HEK293T (cell line): ENCODE data around the gene EWSR1.

ENCODE experiments used
- CTCF ChIA-PET: fragments of 350-600 bp; formaldehyde crosslinking; extraction: SDS; loops from one replicate; lab custom pipeline; 2021; ENCODE audit warnings: antibody characterized with exemption, inconsistent platforms; lab: Yijun Ruan, JAX
- POLR2A ChIA-PET: fragments of 350-600 bp; formaldehyde crosslinking; extraction: SDS; loops from one replicate; lab custom pipeline; 2020; ENCODE audit warnings: antibody characterized with exemption, inconsistent platforms; lab: Yijun Ruan, JAX
- DNase-seq: peaks from one replicate; pipeline ENCODE4 v3.0.0; 2012; ENCODE audit warnings: mixed read lengths; ENCODE audit errors: extremely low spot score
- ARNT ChIP-seq: fragments of 450-650 bp; IDR thresholded peaks from 2 replicates; pipeline ENCODE4 v1.6.1; 2017; ENCODE audit warnings: mild to moderate bottlenecking
- BHLHE40 ChIP-seq: fragments of 450-650 bp; IDR thresholded peaks from 2 replicates; pipeline ENCODE4 v1.6.1; 2016; ENCODE audit warnings: mild to moderate bottlenecking, moderate library complexity, borderline replicate concordance
- FOXA1 ChIP-seq: fragments of 450-650 bp; IDR thresholded peaks from 2 replicates; pipeline ENCODE4 v1.6.1; 2016; ENCODE audit warnings: mild to moderate bottlenecking
- FOXK2 ChIP-seq: fragments of 450-650 bp; IDR thresholded peaks from 2 replicates; pipeline ENCODE4 v1.6.1; 2016; ENCODE audit warnings: mild to moderate bottlenecking
- FOXM1 ChIP-seq: fragments of 450-650 bp; IDR thresholded peaks from 2 replicates; pipeline ENCODE4 v1.6.1; 2017; ENCODE audit warnings: mild to moderate bottlenecking, borderline replicate concordance
- HDGF ChIP-seq: fragments of 450-650 bp; IDR thresholded peaks from 2 replicates; pipeline ENCODE4 v1.6.1; 2017; ENCODE audit warnings: antibody characterized with exemption, borderline replicate concordance
- L3MBTL2 ChIP-seq: fragments of 450-650 bp; conservative IDR thresholded peaks from 2 replicates; pipeline ENCODE4 v1.6.1; 2016; ENCODE audit warnings: mild to moderate bottlenecking
- NFRKB ChIP-seq: fragments of 450-650 bp; IDR thresholded peaks from 2 replicates; pipeline ENCODE4 v1.6.1; 2016; ENCODE audit warnings: mild to moderate bottlenecking, moderate library complexity
- SP1 ChIP-seq: fragments of 450-650 bp; IDR thresholded peaks from 2 replicates; pipeline ENCODE4 v1.6.1; 2017
- SUZ12 ChIP-seq: fragments of 450-650 bp; IDR thresholded peaks from 2 replicates; pipeline ENCODE4 v1.6.1; 2016; ENCODE audit warnings: mild to moderate bottlenecking
- TARDBP ChIP-seq: fragments of 450-650 bp; IDR thresholded peaks from 2 replicates; pipeline ENCODE4 v1.6.1; 2016
- TF ChIP-seq, protein P1 (sequence below): fragments of 450-650 bp; IDR thresholded peaks from 2 replicates; pipeline ENCODE4 v1.6.1; 2016

Gene EWSR1

DNA sequence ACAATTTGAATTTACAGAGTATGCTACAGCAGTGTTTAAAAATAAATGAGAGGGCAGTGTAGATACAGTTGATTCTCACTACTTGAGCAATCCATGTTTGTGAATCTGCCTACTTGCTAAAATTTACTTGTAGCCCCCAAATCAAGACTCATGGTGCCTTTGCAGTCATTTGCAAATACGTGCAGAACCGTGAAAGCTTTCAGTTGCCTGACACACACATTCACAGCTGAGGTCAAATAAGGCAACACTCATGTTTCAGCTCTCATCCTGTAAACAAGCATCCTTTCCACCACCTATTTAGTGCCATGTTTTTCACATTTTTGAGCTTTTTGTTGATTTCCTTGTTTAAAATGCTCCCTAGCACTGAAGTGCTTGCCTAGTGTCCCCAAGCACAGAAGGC is 80.0 kb downstream of the EWSR1 start:
- TF ChIP-seq FOXK2: no peak
- no peak for TF ChIP-seq ARNT
- no peak for TF ChIP-seq FOXA1
- no peak for TF ChIP-seq NFRKB
- TF ChIP-seq SP1: no peak
- no peak for TF ChIP-seq BHLHE40
- no peak for TF ChIP-seq FOXM1
- no peak for TF ChIP-seq HDGF
- TF ChIP-seq TARDBP: no peak
- TF ChIP-seq, protein P1, sequence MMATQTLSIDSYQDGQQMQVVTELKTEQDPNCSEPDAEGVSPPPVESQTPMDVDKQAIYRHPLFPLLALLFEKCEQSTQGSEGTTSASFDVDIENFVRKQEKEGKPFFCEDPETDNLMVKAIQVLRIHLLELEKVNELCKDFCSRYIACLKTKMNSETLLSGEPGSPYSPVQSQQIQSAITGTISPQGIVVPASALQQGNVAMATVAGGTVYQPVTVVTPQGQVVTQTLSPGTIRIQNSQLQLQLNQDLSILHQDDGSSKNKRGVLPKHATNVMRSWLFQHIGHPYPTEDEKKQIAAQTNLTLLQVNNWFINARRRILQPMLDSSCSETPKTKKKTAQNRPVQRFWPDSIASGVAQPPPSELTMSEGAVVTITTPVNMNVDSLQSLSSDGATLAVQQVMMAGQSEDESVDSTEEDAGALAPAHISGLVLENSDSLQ: no peak
- no peak for TF ChIP-seq SUZ12
- no peak for TF ChIP-seq L3MBTL2
- DNase-seq: no peak
- POLR2A ChIA-PET: no interaction called here
- CTCF ChIA-PET: no interaction called here

DNA sequence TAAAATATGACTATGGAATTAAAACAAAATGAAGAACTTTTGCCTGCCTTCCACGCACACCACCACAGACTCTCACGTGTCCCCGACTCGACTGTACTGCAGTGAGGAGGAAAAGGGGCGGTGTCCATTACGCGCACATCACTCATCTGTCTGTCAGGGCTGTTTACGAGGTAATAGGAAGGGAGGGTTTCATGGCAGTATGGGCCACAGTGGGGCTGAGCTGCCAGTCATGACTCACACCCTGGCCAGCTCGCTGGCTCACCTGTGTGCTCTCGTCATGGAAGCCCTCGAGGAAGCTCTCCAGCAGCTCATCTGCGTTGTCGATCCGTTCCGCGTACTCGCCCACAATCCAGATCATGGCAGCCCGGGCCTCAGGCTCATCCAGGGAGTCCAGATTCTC is 80.9 kb downstream of the EWSR1 start:
- CTCF ChIA-PET: no interaction called here
- TF ChIP-seq, protein P1: peak; percentile 69
- TF ChIP-seq SP1: no peak
- POLR2A ChIA-PET: no interaction called here
- DNase-seq: no peak
